T-helper 17 cell (primary cell): ENCODE measurements around the gene OSBPL3. TPM values are rescaled to one million over a fixed set of nuclear protein-coding genes. Genes with fewer than 3 reads are reported as not detected.

Experiments used
- ATAC-seq: fragments of 150-1000 bp; cut with Tn5 transposase; 2 replicates; pipeline ENCODE4 v1.10.0; 2021; ENCODE audit warnings: mild to moderate bottlenecking, moderate library complexity
- DNase-seq, 3 donors: peaks; one replicate each; pipeline versions ENCODE4 v3.0.0 to v3.0.0-alpha.2; 2020 to 2021
- H3K9me3 ChIP-seq: one replicate; pipeline ENCODE4 v1.7.0; 2013; ENCODE audit warnings: low read length, mild to moderate bottlenecking; ENCODE audit not compliant: control insufficient read depth, poor library complexity, severe bottlenecking
- H3K27ac Mint-ChIP-seq: one replicate; pipeline ENCODE4 v1.8.0; 2022; ENCODE audit warnings: mild to moderate bottlenecking, moderate library complexity, mixed read lengths
- H3K27me3 Mint-ChIP-seq: one replicate; pipeline ENCODE4 v1.8.0; 2022; ENCODE audit warnings: mixed read lengths
- H3K36me3 Mint-ChIP-seq: one replicate; pipeline ENCODE4 v1.8.0; 2022; ENCODE audit warnings: low read depth, mixed read lengths
- H3K4me1 Mint-ChIP-seq: one replicate; pipeline ENCODE4 v1.8.0; 2022; ENCODE audit warnings: mild to moderate bottlenecking, mixed read lengths
- H3K4me3 Mint-ChIP-seq: one replicate; pipeline ENCODE4 v1.8.0; 2022; ENCODE audit warnings: mild to moderate bottlenecking, moderate library complexity, mixed read lengths
- total RNA-seq, 4 donors: library from RNA in 2 of 4; stranded (reverse) in 2 of 4; gene quantifications; one replicate each; pipeline ENCODE4 v1.2.3 and lab custom pipeline; 2022 to 2026

OSBPL3 gene
- total RNA-seq, 2 donors from 2014 or later: 54.8 to 54.9 TPM

- Mint-ChIP-seq H3K4me1 (peaks cover 40% of the 10 kb centered on the region), H3K36me3 (peaks cover under 1% of the 10 kb centered on the region), H3K27ac (no peak overlapping the region), H3K4me3 (peak overlapping the region; percentile 28), H3K27me3 (no peaks in the 10 kb centered on the region)
- no peak for DNase-seq
- H3K9me3 ChIP-seq: no peaks in the 10 kb centered on the region
- no peak for ATAC-seq
These were observed 43.7 kb downstream of the OSBPL3 start for GRCh38 chr7:24936121-24936824.

GRCh38 chr7:24933298-24933697 lies 46.7 kb downstream of the OSBPL3 start:
- no peaks in the 10 kb centered on the region for H3K27me3 Mint-ChIP-seq
- DNase-seq (no peak), ATAC-seq (no peak)
- peaks cover 32% of the 10 kb centered on the region for H3K4me1 Mint-ChIP-seq
- H3K4me3 Mint-ChIP-seq: no peak overlapping the region
- no peaks in the 10 kb centered on the region for H3K36me3 Mint-ChIP-seq
- peak overlapping the region; percentile 53 for H3K27ac Mint-ChIP-seq
- no peaks in the 10 kb centered on the region for H3K9me3 ChIP-seq

GRCh38 chr7:24932815-24933214 lies 47.2 kb downstream of the OSBPL3 start:
- no peak for ATAC-seq
- Mint-ChIP-seq H3K4me1 (peaks cover 35% of the 10 kb centered on the region), H3K27ac (peak overlapping the region; percentile 53), H3K4me3 (peak overlapping the region; percentile 45), H3K36me3 (no peaks in the 10 kb centered on the region), H3K27me3 (no peaks in the 10 kb centered on the region)
- H3K9me3 ChIP-seq: no peaks in the 10 kb centered on the region
- no peak for DNase-seq

GRCh38 chr7:24932389-24932788 lies 47.6 kb downstream of the OSBPL3 start:
- H3K9me3 ChIP-seq: no peaks in the 10 kb centered on the region
- ATAC-seq: no peak
- peak overlapping the region; percentile 53 for H3K27ac Mint-ChIP-seq
- no peaks in the 10 kb centered on the region for H3K36me3 Mint-ChIP-seq
- H3K27me3 Mint-ChIP-seq: no peaks in the 10 kb centered on the region
- no peak for DNase-seq
- H3K4me1 Mint-ChIP-seq: peaks cover 35% of the 10 kb centered on the region
- peak overlapping the region; percentile 45 for H3K4me3 Mint-ChIP-seq

GRCh38 chr7:24931844-24932243 lies 48.1 kb downstream of the OSBPL3 start:
- Mint-ChIP-seq H3K4me3 (no peak overlapping the region), H3K27ac (no peak overlapping the region), H3K4me1 (peaks cover 37% of the 10 kb centered on the region), H3K36me3 (no peaks in the 10 kb centered on the region), H3K27me3 (no peaks in the 10 kb centered on the region)
- H3K9me3 ChIP-seq: no peaks in the 10 kb centered on the region
- no peak for ATAC-seq
- DNase-seq: no peak

- Mint-ChIP-seq H3K36me3 (no peaks in the 10 kb centered on the region), H3K4me1 (peaks cover 36% of the 10 kb centered on the region), H3K4me3 (no peak overlapping the region), H3K27ac (no peak overlapping the region), H3K27me3 (no peaks in the 10 kb centered on the region)
- H3K9me3 ChIP-seq: no peaks in the 10 kb centered on the region
- DNase-seq (no peak), ATAC-seq (no peak)
These were observed 49.1 kb downstream of the OSBPL3 start for GRCh38 chr7:24930856-24931255.

GRCh38 chr7:24926623-24927524 lies 53.1 kb downstream of the OSBPL3 start:
- no peak for DNase-seq
- no peaks in the 10 kb centered on the region for H3K27me3 Mint-ChIP-seq
- no peak overlapping the region for H3K4me3 Mint-ChIP-seq
- H3K4me1 Mint-ChIP-seq: peaks cover 49% of the 10 kb centered on the region
- H3K36me3 Mint-ChIP-seq: no peaks in the 10 kb centered on the region
- no peaks in the 10 kb centered on the region for H3K9me3 ChIP-seq
- ATAC-seq: no peak
- peak overlapping the region; percentile 97 for H3K27ac Mint-ChIP-seq

- H3K4me1 Mint-ChIP-seq: peaks cover 58% of the 10 kb centered on the region
- DNase-seq (no peak), ATAC-seq (peak; percentile 89)
- H3K27ac Mint-ChIP-seq: peak overlapping the region; percentile 97
- no peaks in the 10 kb centered on the region for H3K36me3 Mint-ChIP-seq
- H3K27me3 Mint-ChIP-seq: no peaks in the 10 kb centered on the region
- H3K9me3 ChIP-seq: no peaks in the 10 kb centered on the region
- H3K4me3 Mint-ChIP-seq: no peak overlapping the region
These were observed 55.6 kb downstream of the OSBPL3 start for GRCh38 chr7:24924375-24924774.

- no peaks in the 10 kb centered on the region for H3K36me3 Mint-ChIP-seq
- H3K4me1 Mint-ChIP-seq: peaks cover 64% of the 10 kb centered on the region
- ATAC-seq: no peak
- no peaks in the 10 kb centered on the region for H3K27me3 Mint-ChIP-seq
- peak overlapping the region; percentile 97 for H3K27ac Mint-ChIP-seq
- no peak for DNase-seq
- H3K9me3 ChIP-seq: no peaks in the 10 kb centered on the region
- H3K4me3 Mint-ChIP-seq: peak overlapping the region; percentile 59
These were observed 56.7 kb downstream of the OSBPL3 start for GRCh38 chr7:24923172-24923865.

GRCh38 chr7:24922099-24922773 lies 57.7 kb downstream of the OSBPL3 start:
- no peak overlapping the region for H3K4me3 Mint-ChIP-seq
- H3K27ac Mint-ChIP-seq: peak overlapping the region; percentile 97
- no peaks in the 10 kb centered on the region for H3K27me3 Mint-ChIP-seq
- H3K4me1 Mint-ChIP-seq: peaks cover 70% of the 10 kb centered on the region
- no peak for DNase-seq
- no peak for ATAC-seq
- no peaks in the 10 kb centered on the region for H3K36me3 Mint-ChIP-seq
- H3K9me3 ChIP-seq: no peaks in the 10 kb centered on the region

GRCh38 chr7:24921362-24921679 lies 58.7 kb downstream of the OSBPL3 start:
- ATAC-seq (no peak), DNase-seq (no peak)
- Mint-ChIP-seq H3K27ac (peak overlapping the region; percentile 97), H3K4me1 (peaks cover 70% of the 10 kb centered on the region), H3K27me3 (no peaks in the 10 kb centered on the region), H3K36me3 (no peaks in the 10 kb centered on the region), H3K4me3 (peak overlapping the region; percentile 72)
- H3K9me3 ChIP-seq: no peaks in the 10 kb centered on the region

GRCh38 chr7:24920451-24921361 lies 59.3 kb downstream of the OSBPL3 start:
- Mint-ChIP-seq H3K27ac (peak overlapping the region; percentile 97), H3K27me3 (no peaks in the 10 kb centered on the region), H3K4me1 (peaks cover 70% of the 10 kb centered on the region), H3K4me3 (peak overlapping the region; percentile 72), H3K36me3 (no peaks in the 10 kb centered on the region)
- no peaks in the 10 kb centered on the region for H3K9me3 ChIP-seq
- DNase-seq (no peak), ATAC-seq (no peak)
